Thyroid gland (tissue), 4 donors: ENCODE data around the gene JPH4. TPM values are rescaled to one million over a fixed set of nuclear protein-coding genes. Genes with fewer than 3 reads are reported as not detected.

Experiments
- DNase-seq, 2 donors: peaks; one replicate each; pipeline ENCODE4 v3.0.0-alpha.2; 2019
- H3K27ac ChIP-seq, 3 donors: fragments of 200-600 bp; sonication (generic); 1 replicate in 2 of 3; 2 replicates in 1 of 3; pipeline ENCODE4 v1.5.1; 2016 to 2019; ENCODE audit warnings: mild to moderate bottlenecking in 1 of 3, moderate library complexity in 1 of 3
- H3K27me3 ChIP-seq: fragments of 200-600 bp; sonication (generic); one replicate; pipeline ENCODE4 v1.5.1; 2019
- H3K36me3 ChIP-seq, 2 donors: fragments of 200-600 bp; sonication (generic); one replicate each; pipeline ENCODE4 v1.5.1; 2016 to 2019
- H3K4me1 ChIP-seq, 2 donors: fragments of 200-600 bp; sonication (generic); one replicate each; pipeline ENCODE4 v1.5.1; 2017 to 2019
- H3K4me3 ChIP-seq, 3 donors: fragments of 200-600 bp; sonication (generic); replicated peaks in 1 of 3; 1 replicate in 2 of 3; 2 replicates in 1 of 3; pipeline ENCODE4 v1.5.1; 2016; ENCODE audit warnings: mild to moderate bottlenecking in 1 of 3
- H3K9me3 ChIP-seq: fragments of 200-600 bp; sonication (generic); one replicate; pipeline ENCODE4 v1.5.1; 2017
- POLR2A ChIP-seq, 2 donors: fragments of 450-650 bp; IDR thresholded peaks; one replicate each; pipeline ENCODE4 v1.6.1; 2017; ENCODE audit warnings: antibody characterized with exemption in 2 of 2, mild to moderate bottlenecking in 2 of 2, moderate library complexity in 1 of 2
- WGBS, 2 donors: methylation state at CpG; one replicate each; pipeline ENCODE4 v1.1.5; 2017; 5-methylcytosine and 5-hydroxymethylcytosine counted together
- intact Hi-C: fragments of 100-400 bp; cut with DNase I; formaldehyde crosslinking; loops from one replicate; pipeline ENCODE4 v1.15.1; 2023
- total RNA-seq, 4 donors: library from RNA; depleted of rRNA; stranded (reverse); fragments of >200 nt; gene quantifications; one replicate each; pipeline ENCODE4 v1.2.3, GENCODE V29; 2016
- TF ChIP-seq, protein P1 (sequence below), 6 experiments: fragments of 200-600 bp in 3 of 6; fragments of 450-650 bp in 3 of 6; sonication (generic) in 3 of 6; IDR thresholded peaks; one replicate each; pipeline ENCODE4 v1.5.1; 2016 to 2019; ENCODE audit warnings: antibody characterized with exemption in 6 of 6, mild to moderate bottlenecking in 2 of 6, inconsistent platforms in 1 of 6, moderate library complexity in 1 of 6

Gene JPH4
- total RNA-seq, 4 donors from 2014 or later: 0.11 to 0.54 (median 0.27) TPM; not detected in 1

GRCh38 chr14:23603103-23603502 lies 24.5 kb upstream of the JPH4 start:
- Histone ChIP-seq H3K4me3 (no peak overlapping the region), H3K36me3 (no peaks in the 10 kb centered on the region), H3K4me1 (no peaks in the 10 kb centered on the region), H3K27me3 (no peaks in the 10 kb centered on the region), H3K27ac (no peak overlapping the region), H3K9me3 (no peaks in the 10 kb centered on the region)
- DNase-seq: no peak
- TF ChIP-seq, protein P1, sequence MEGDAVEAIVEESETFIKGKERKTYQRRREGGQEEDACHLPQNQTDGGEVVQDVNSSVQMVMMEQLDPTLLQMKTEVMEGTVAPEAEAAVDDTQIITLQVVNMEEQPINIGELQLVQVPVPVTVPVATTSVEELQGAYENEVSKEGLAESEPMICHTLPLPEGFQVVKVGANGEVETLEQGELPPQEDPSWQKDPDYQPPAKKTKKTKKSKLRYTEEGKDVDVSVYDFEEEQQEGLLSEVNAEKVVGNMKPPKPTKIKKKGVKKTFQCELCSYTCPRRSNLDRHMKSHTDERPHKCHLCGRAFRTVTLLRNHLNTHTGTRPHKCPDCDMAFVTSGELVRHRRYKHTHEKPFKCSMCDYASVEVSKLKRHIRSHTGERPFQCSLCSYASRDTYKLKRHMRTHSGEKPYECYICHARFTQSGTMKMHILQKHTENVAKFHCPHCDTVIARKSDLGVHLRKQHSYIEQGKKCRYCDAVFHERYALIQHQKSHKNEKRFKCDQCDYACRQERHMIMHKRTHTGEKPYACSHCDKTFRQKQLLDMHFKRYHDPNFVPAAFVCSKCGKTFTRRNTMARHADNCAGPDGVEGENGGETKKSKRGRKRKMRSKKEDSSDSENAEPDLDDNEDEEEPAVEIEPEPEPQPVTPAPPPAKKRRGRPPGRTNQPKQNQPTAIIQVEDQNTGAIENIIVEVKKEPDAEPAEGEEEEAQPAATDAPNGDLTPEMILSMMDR (IDR thresholded peaks at IDR 0.05): no peak
- no peak for TF ChIP-seq POLR2A (IDR thresholded peaks at IDR 0.05)
- 77 to 92% methylated on average over 2 of the region's 2 CpGs for WGBS, 2 donors
- intact Hi-C loops: no loop called here

DNA sequence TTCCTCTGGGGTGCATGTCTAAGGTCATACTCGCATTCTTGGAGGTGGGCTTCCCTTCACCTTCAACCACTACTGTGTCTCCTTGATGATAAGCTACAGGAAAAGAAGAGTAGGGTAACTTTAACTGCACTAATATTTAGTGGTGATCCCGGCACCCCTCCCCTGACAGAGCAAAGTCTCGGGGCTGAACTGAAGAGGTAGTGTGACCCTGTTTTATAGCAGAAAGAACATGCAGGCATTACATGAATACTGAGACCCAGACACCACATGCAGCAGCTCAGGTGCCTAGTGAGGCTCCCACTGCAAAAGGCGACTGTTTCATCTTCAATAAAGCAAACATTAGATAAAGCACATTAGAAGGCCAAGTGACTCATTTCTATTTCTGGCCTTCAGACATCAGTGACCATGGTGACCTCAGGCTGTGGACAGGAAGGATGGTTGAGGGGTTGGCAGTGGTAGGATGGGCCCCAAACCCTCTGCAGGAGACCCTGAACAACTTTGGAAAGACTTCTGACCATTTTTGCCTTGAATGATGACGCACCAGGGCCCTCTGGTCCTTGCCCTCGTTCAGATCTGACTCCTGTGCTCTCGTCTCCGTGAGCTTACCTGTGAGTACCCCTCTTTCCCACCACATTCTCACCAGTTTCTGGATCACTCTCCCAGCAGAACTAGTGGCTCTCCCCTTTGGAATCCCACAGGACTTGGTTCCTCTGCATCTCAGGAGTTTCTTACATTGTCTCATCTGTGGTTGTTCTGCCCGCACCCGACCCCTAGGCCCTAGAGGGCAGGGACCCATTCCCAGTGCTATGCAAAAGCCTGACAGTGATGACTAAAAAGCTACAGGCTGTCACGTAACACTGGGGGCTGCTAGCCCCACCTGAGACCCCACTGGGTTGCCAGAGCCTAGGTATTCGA lies 23.8 kb upstream of the JPH4 start:
- H3K36me3 ChIP-seq: no peaks in the 10 kb centered on the region
- DNase-seq: no peak
- no peak overlapping the region for H3K27ac ChIP-seq
- 89 to 92% methylated on average over 12 of the region's 12 CpGs for WGBS, 2 donors
- H3K9me3 ChIP-seq: no peaks in the 10 kb centered on the region
- intact Hi-C loops: no loop called here
- H3K4me3 ChIP-seq: no peak overlapping the region
- H3K4me1 ChIP-seq: no peaks in the 10 kb centered on the region
- no peaks in the 10 kb centered on the region for H3K27me3 ChIP-seq
- no peak for TF ChIP-seq POLR2A (IDR thresholded peaks at IDR 0.05)
- TF ChIP-seq, protein P1 (IDR thresholded peaks at IDR 0.05): no peak

- TF ChIP-seq, protein P1 (IDR thresholded peaks at IDR 0.05): no peak
- no peak for TF ChIP-seq POLR2A (IDR thresholded peaks at IDR 0.05)
- intact Hi-C loops: no loop called here
- 47 to 80% methylated on average over 1 of the region's 1 CpG for WGBS, 2 donors
- Histone ChIP-seq H3K4me3 (no peak overlapping the region), H3K27ac (no peak overlapping the region), H3K27me3 (no peaks in the 10 kb centered on the region), H3K36me3 (no peaks in the 10 kb centered on the region), H3K4me1 (no peaks in the 10 kb centered on the region), H3K9me3 (no peaks in the 10 kb centered on the region)
- no peak for DNase-seq
Observed at GRCh38 chr14:23601845-23602180, 23.2 kb upstream of the JPH4 start.

DNA sequence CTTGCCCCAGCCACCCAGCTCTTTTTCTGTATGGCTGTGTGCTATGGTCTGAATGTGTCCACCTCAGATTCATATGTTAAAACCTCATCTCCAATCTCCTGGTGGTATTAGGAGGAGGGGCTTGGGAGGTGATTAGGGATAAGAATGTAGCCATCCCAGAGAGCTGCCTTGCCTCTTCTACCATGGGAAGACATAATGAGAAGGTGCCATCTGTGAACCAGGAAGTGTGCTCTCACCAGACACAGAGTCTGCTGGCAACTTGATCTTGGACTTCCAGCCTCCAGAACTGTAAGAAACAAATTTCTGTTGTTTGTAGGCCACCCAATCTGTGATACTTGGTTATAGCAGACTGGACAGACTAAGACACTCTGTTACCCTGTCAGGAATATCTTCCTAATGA lies 22.8 kb upstream of the JPH4 start:
- no peak for DNase-seq
- H3K27me3 ChIP-seq: no peaks in the 10 kb centered on the region
- no peaks in the 10 kb centered on the region for H3K9me3 ChIP-seq
- TF ChIP-seq POLR2A (IDR thresholded peaks at IDR 0.05): no peak
- TF ChIP-seq, protein P1 (IDR thresholded peaks at IDR 0.05): no peak
- H3K36me3 ChIP-seq: no peaks in the 10 kb centered on the region
- no peaks in the 10 kb centered on the region for H3K4me1 ChIP-seq
- no peak overlapping the region for H3K4me3 ChIP-seq
- no peak overlapping the region for H3K27ac ChIP-seq
- intact Hi-C loops: no loop called here

DNA sequence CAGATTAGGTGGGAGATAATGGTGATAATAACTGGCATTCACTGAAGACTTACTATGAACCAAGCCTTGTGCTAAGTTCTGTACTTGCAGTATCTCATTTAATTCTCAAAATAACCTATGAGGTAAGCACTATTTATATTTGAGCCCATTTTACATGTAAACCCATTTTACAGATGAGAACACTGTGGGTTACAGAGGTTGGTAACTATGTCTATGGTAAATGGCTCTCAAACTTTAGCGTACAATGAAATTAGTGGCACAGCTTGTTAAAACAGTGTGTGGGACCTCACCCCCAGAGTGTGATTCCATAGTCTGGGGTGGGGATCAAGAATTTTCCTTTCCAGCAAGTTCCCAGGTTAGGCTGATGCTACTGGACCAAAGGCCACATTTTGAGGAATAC lies 22.2 kb upstream of the JPH4 start:
- no peak overlapping the region for H3K4me3 ChIP-seq
- no peaks in the 10 kb centered on the region for H3K27me3 ChIP-seq
- no peak overlapping the region for H3K27ac ChIP-seq
- no peak for TF ChIP-seq POLR2A (IDR thresholded peaks at IDR 0.05)
- TF ChIP-seq, protein P1 (IDR thresholded peaks at IDR 0.05): no peak
- no peaks in the 10 kb centered on the region for H3K9me3 ChIP-seq
- intact Hi-C loops: no loop called here
- no peaks in the 10 kb centered on the region for H3K36me3 ChIP-seq
- 94 to 100% methylated on average over 1 of the region's 1 CpG for WGBS, 2 donors
- H3K4me1 ChIP-seq: no peaks in the 10 kb centered on the region
- DNase-seq: no peak
